Neural progenitor cell (in vitro differentiated cells): Measurements from ENCODE around the gene SSBP3.

Experiments used
- CTCF ChIP-seq: fragments of 200-600 bp; sonication (generic); IDR thresholded peaks from 2 replicates; pipeline ENCODE4 v1.5.1; 2017; ENCODE audit warnings: antibody characterized with exemption, mild to moderate bottlenecking
- EZH2 ChIP-seq: fragments of 200-600 bp; sonication (generic); IDR thresholded peaks from 2 replicates; pipeline ENCODE4 v1.6.1; 2017; ENCODE audit warnings: antibody characterized with exemption, mild to moderate bottlenecking, moderate library complexity
- EZH2phosphoT487 ChIP-seq: fragments of 200-600 bp; sonication (generic); IDR thresholded peaks from 2 replicates; pipeline ENCODE4 v1.6.1; 2017; ENCODE audit warnings: antibody characterized with exemption

- TF ChIP-seq CTCF (no peak), EZH2phosphoT487 (no peak), EZH2 (no peak)
Observed at GRCh38 chr1:54403405-54403804, 2.8 kb downstream of the SSBP3 start.
